GM12878 (cell line): ENCODE results near the gene STARD10. TPM values are rescaled to one million over a fixed set of nuclear protein-coding genes. Genes with fewer than 3 reads are reported as not detected.
A peak's percentile ranks its signal among the peaks of the same experiment; 100 is the strongest.

Experiments
- ATAC-seq: fragments of 200-7000 bp; cut with Tn5 transposase; 3 replicates; pipeline ENCODE4 v1.9.1; 2020; ENCODE audit warnings: mild to moderate bottlenecking, moderate library complexity
- BruUV-seq: library from RNA; stranded (reverse); fragments of 400-500 nt; replicated peaks from 2 replicates; lab custom pipeline; 2021; lab: Mats Ljungman, UMichigan
- CTCF ChIA-PET: fragments of 300-600 bp; sonication (Branson Sonifier 250); formaldehyde crosslinking; extraction: SDS; loops from one replicate; lab custom pipeline; 2021; ENCODE audit warnings: inconsistent platforms; lab: Yijun Ruan, JAX
- POLR2A ChIA-PET: fragments of 350-600 bp; formaldehyde crosslinking; extraction: SDS; loops from one replicate; lab custom pipeline; 2021; ENCODE audit warnings: inconsistent platforms; lab: Charles Lee
- RAD21 ChIA-PET: fragments of 300-600 bp; sonication (Branson Sonifier 250); formaldehyde crosslinking; loops from one replicate; lab custom pipeline; 2023; ENCODE audit warnings: antibody characterized with exemption; ENCODE audit not compliant: unreplicated experiment; lab: Charles Lee
- SMC1A ChIA-PET: fragments of 300-600 bp; sonication (Branson Sonifier 250); formaldehyde crosslinking; loops from one replicate; lab custom pipeline; 2023; ENCODE audit not compliant: unreplicated experiment, uncharacterized antibody; lab: Charles Lee
- DNase-seq: peaks from one replicate; pipeline ENCODE4 v3.0.0-alpha.2; 2011; ENCODE audit warnings: low read depth, low spot score
- FAIRE-seq: peaks from 3 replicates; lab custom pipeline; 2011; peaks lifted over from hg19 to GRCh38; lab: Jason Lieb, UNC
- H2AFZ ChIP-seq: 2 replicates; pipeline ENCODE4 v1.6.0; 2011; ENCODE audit warnings: low read depth, low read length, control low read depth; ENCODE audit not compliant: control insufficient read depth
- H3K27ac ChIP-seq: 2 replicates; pipeline ENCODE4 v1.5.1; 2011; ENCODE audit warnings: control low read depth; ENCODE audit not compliant: control insufficient read depth, insufficient read depth
- H3K27me3 ChIP-seq, 2 experiments: replicated peaks in 1 of 2; 2 replicates each; pipeline versions ENCODE4 v1.6.0 to v1.6.1; 2011; ENCODE audit warnings: low read length in 1 of 2; ENCODE audit not compliant: control insufficient read depth in 2 of 2, insufficient read depth in 2 of 2
- H3K36me3 ChIP-seq, 2 experiments: 2 replicates each; pipeline ENCODE4 v1.5.1; 2011; ENCODE audit warnings: low read length in 1 of 2; ENCODE audit not compliant: control insufficient read depth in 2 of 2, insufficient read depth in 2 of 2
- H3K4me1 ChIP-seq: 2 replicates; pipeline ENCODE4 v1.6.1; 2011; ENCODE audit warnings: mild to moderate bottlenecking, low read length, moderate library complexity, mixed read lengths; ENCODE audit not compliant: control insufficient read depth, insufficient read depth
- H3K4me2 ChIP-seq: 2 replicates; pipeline ENCODE4 v1.6.0; 2011; ENCODE audit warnings: control low read depth; ENCODE audit not compliant: control insufficient read depth, insufficient read depth
- H3K4me3 ChIP-seq: fragments of 200-600 bp; sonication (generic); 2 replicates; pipeline ENCODE4 v1.5.1; 2016
- H3K79me2 ChIP-seq: 2 replicates; pipeline ENCODE4 v1.6.0; 2011; ENCODE audit warnings: low read length; ENCODE audit not compliant: control insufficient read depth, insufficient read depth
- H3K9ac ChIP-seq: 2 replicates; pipeline ENCODE4 v1.8.0; 2011; ENCODE audit warnings: low read length, control low read depth, mixed read lengths; ENCODE audit not compliant: control insufficient read depth, insufficient read depth
- H3K9me3 ChIP-seq: replicated peaks from 3 replicates; pipeline ENCODE4 v1.5.1; 2011; ENCODE audit warnings: mild to moderate bottlenecking, low read length; ENCODE audit not compliant: control insufficient read depth, insufficient read depth
- H4K20me1 ChIP-seq: 2 replicates; pipeline ENCODE4 v1.6.0; 2011; ENCODE audit not compliant: control insufficient read depth, insufficient read depth
- BACH1 ChIP-seq: fragments of 450-650 bp; IDR thresholded peaks from 2 replicates; pipeline ENCODE4 v1.6.1; 2017; ENCODE audit warnings: mild to moderate bottlenecking, borderline replicate concordance
- CBX5 ChIP-seq: sonication (generic); IDR thresholded peaks from 2 replicates; pipeline ENCODE4 v1.6.1; 2016; ENCODE audit warnings: low read depth, moderate library complexity, mild to moderate bottlenecking, inconsistent platforms
- GABPA ChIP-seq: IDR thresholded peaks from 2 replicates; pipeline ENCODE4 v1.6.1; 2014; ENCODE audit warnings: antibody characterized with exemption, low read depth, mild to moderate bottlenecking, inconsistent platforms
- HDAC2 ChIP-seq: fragments of 200-600 bp; sonication (generic); IDR thresholded peaks from 2 replicates; pipeline ENCODE4 v1.6.1; 2017
- MAX ChIP-seq: IDR thresholded peaks from 2 replicates; pipeline ENCODE4 v1.6.1; 2012; ENCODE audit warnings: low read depth, low read length, improper control_type of control experiment
- MEF2B ChIP-seq: fragments of 450-650 bp; IDR thresholded peaks from 2 replicates; pipeline ENCODE4 v1.6.1; 2018; ENCODE audit warnings: mild to moderate bottlenecking, moderate library complexity; ENCODE audit not compliant: partially characterized antibody, poor library complexity, severe bottlenecking
- MXI1 ChIP-seq: fragments of 150-350 bp; IDR thresholded peaks from 2 replicates; pipeline ENCODE4 v1.6.1; 2011; ENCODE audit warnings: low read depth, mild to moderate bottlenecking, inconsistent platforms, low read length, improper control_type of control experiment
- NFXL1 ChIP-seq: fragments of 450-650 bp; IDR thresholded peaks from 2 replicates; pipeline ENCODE4 v1.6.1; 2017; ENCODE audit warnings: antibody characterized with exemption, mild to moderate bottlenecking, borderline replicate concordance
- NR2F1 ChIP-seq: fragments of 450-650 bp; conservative IDR thresholded peaks from 2 replicates; pipeline ENCODE4 v1.6.1; 2017; ENCODE audit warnings: mild to moderate bottlenecking
- PAX5 ChIP-seq: IDR thresholded peaks from 2 replicates; pipeline ENCODE4 v1.6.1; 2011; ENCODE audit warnings: low read depth, low read length, borderline replicate concordance
- PBX3 ChIP-seq: IDR thresholded peaks from 2 replicates; pipeline ENCODE4 v1.6.1; 2011; ENCODE audit warnings: mild to moderate bottlenecking, low read depth, low read length, moderate library complexity; ENCODE audit not compliant: insufficient replicate concordance
- PKNOX1 ChIP-seq: fragments of 450-650 bp; IDR thresholded peaks from 2 replicates; pipeline ENCODE4 v1.6.1; 2016; ENCODE audit warnings: mild to moderate bottlenecking
- RAD51 ChIP-seq: fragments of 450-650 bp; IDR thresholded peaks from 2 replicates; pipeline ENCODE4 v1.6.1; 2016; ENCODE audit warnings: moderate library complexity, mild to moderate bottlenecking, inconsistent platforms
- TAF1 ChIP-seq: IDR thresholded peaks from 2 replicates; pipeline ENCODE4 v1.6.1; 2011; ENCODE audit warnings: mild to moderate bottlenecking, low read depth, low read length, borderline replicate concordance
- TBL1XR1 ChIP-seq: IDR thresholded peaks from 2 replicates; pipeline ENCODE4 v1.6.1; 2012; ENCODE audit warnings: low read depth, low read length, improper control_type of control experiment
- TCF7 ChIP-seq: IDR thresholded peaks from 2 replicates; pipeline ENCODE4 v1.6.1; 2014; ENCODE audit warnings: antibody characterized with exemption, borderline replicate concordance
- ZNF384 ChIP-seq: IDR thresholded peaks from 2 replicates; pipeline ENCODE4 v1.6.1; 2012; ENCODE audit warnings: low read depth, mild to moderate bottlenecking, low read length, improper control_type of control experiment, borderline replicate concordance
- WGBS: methylation state at CpG from one replicate; pipeline ENCODE4 v1.1.6; 2016; ENCODE audit warnings: low lambda C conversion rate; ENCODE audit not compliant: insufficient replicate concordance, insufficient coverage; ENCODE audit errors: missing lambda C conversion rate; 5-methylcytosine and 5-hydroxymethylcytosine counted together
- in situ Hi-C: fragments of 300-500 bp; cut with MboI; formaldehyde crosslinking; loops from 9 replicates; pipeline ENCODE4 v1.14.3; 2018; ENCODE audit warnings: mixed read lengths
- intact Hi-C: fragments of 100-400 bp; cut with micrococcal nuclease; formaldehyde crosslinking; loops from one replicate; pipeline ENCODE4 v1.14.2; 2022; ENCODE audit not compliant: unreplicated experiment
- polyA plus RNA-seq, 11 experiments: library from polyadenylated mRNA; depleted of rRNA in 4 of 11; unstranded in 6 of 11; stranded (reverse) in 5 of 11; fragments of >200 nt; fragmentation: Nextera tagmentation in 4 of 11; fragmentation: Illumina TruSeq in 1 of 11; extraction: Ambion mirVana in 4 of 11; extraction: Trizol in 1 of 11; gene quantifications; 1 replicate in 1 of 11; 2 replicates in 10 of 11; pipeline versions ENCODE4 v1.2.1 to v1.2.3, GENCODE V29; 2011 to 2016; ENCODE audit warnings: inconsistent platforms in 2 of 11, missing spikeins in 2 of 11, low read depth in 1 of 11
- total RNA-seq, 4 experiments: library from RNA; depleted of rRNA in 3 of 4; stranded (reverse); fragments of >200 nt in 3 of 4; fragmentation: Illumina TruSeq in 1 of 4; extraction: Trizol in 1 of 4; gene quantifications; 2 replicates each; pipeline versions ENCODE4 v1.2.1 to v1.2.3, GENCODE V29; 2013 to 2021

The STARD10 gene
- total and polyA plus RNA-seq, 10 of the 15 experiments (the other 5 are each of a cell fraction or from before 2014, with no cell fraction given): 0.15 to 43.2 (median 23.1) TPM

GRCh38 chr11:72814286-72815109, 20.7 kb upstream of the STARD10 start, which contains the start of gene ATG16L2:
Gene ATG16L2 (plus strand): TSS chr11:72814411. CDS start chr11:72814446, 35 bp downstream.
- peak within 1 kb of the TSS; percentile 89 for H3K4me3 ChIP-seq
- H3K79me2 ChIP-seq: peaks cover 55% of the 10 kb centered on the region
- H3K4me2 ChIP-seq: peak within 1 kb of the TSS; percentile 99
- peak within 1 kb of the TSS; percentile 98 for H3K27ac ChIP-seq
- ATAC-seq (peak; percentile 74), FAIRE-seq (no peak), DNase-seq (no peak)
- intact Hi-C loops (loop anchor here (5.0 to 10.0 kb wide), 2 partner anchors 72 to 230 kb away; no protein-coding TSS in a partner anchor), in situ Hi-C loops (no loop called here)
- H3K9ac ChIP-seq: peak within 1 kb of the TSS; percentile 88
- no TSS peak for BruUV-seq
- ChIA-PET SMC1A (interaction anchor here (0.9 to 3.2 kb wide), 8 partner anchors 20 to 371 kb away, joined by 3 to 9 read pairs (median 4); partner anchors contain the start of gene STARD10), CTCF (interaction anchor here (1.4 to 8.3 kb wide), 6 partner anchors 16 to 362 kb away, joined by 3 to 154 read pairs (median 7); partner anchors contain the start of genes FCHSD2 and STARD10), RAD21 (interaction anchor here (1.1 to 2.1 kb wide), 5 partner anchors 21 to 362 kb away, joined by 3 to 32 read pairs (median 6); partner anchors contain the start of gene STARD10), POLR2A (interaction anchor here (1.1 to 5.4 kb wide), 8 partner anchors 13 to 146 kb away, joined by 3 to 46 read pairs (median 6); partner anchors contain the start of gene STARD10)
- H3K36me3 ChIP-seq: peaks cover 7 to 12% of the 10 kb centered on the region in 2 experiments; a peak in 3 of 4 replicates
- H2AFZ ChIP-seq: peak within 1 kb of the TSS; percentile 98
- H3K4me1 ChIP-seq: peaks cover 7% of the 10 kb centered on the region; the same call in 1 of the 2 replicates
- no peaks in the 10 kb centered on the region for H3K9me3 ChIP-seq
- H3K27me3 ChIP-seq: no peaks in the 10 kb centered on the region
- H4K20me1 ChIP-seq: no peaks in the 10 kb centered on the region
- WGBS: under 1% methylated on average over 69 of the region's 75 CpGs
- TF ChIP-seq PKNOX1 (peak; percentile 67; the same call in 1 of the 2 replicates), PBX3 (no peak), GABPA (no peak), ZNF384 (no peak), RAD51 (no peak), HDAC2 (no peak), BACH1 (peak; percentile 35; the same call in 1 of the 2 replicates), TCF7 (no peak), PAX5 (no peak), NFXL1 (no peak), MEF2B (peak; percentile 3), NR2F1 (peak; percentile 67; the same call in 1 of the 2 replicates), CBX5 (no peak), MAX (no peak), MXI1 (peak; percentile 38), TAF1 (peak; percentile 56; the same call in 1 of the 2 replicates), TBL1XR1 (no peak)
